GM23338 (cell line): ENCODE results near the gene PLA2R1.

Source experiments
- CREB1 ChIP-seq: fragments of 250-450 bp; sonication (Bioruptor Pico); IDR thresholded peaks from 2 replicates; pipeline ENCODE4 v1.5.0; 2020; ENCODE audit warnings: low read depth, mild to moderate bottlenecking, moderate library complexity
- EZH2 ChIP-seq: fragments of 200-600 bp; sonication (generic); IDR thresholded peaks from one replicate; pipeline ENCODE4 v1.8.0; 2017; ENCODE audit warnings: antibody characterized with exemption, mild to moderate bottlenecking, low read depth; ENCODE audit not compliant: unreplicated experiment
- EZH2phosphoT487 ChIP-seq: fragments of 200-600 bp; sonication (generic); IDR thresholded peaks from one replicate; pipeline ENCODE4 v1.8.1; 2018; ENCODE audit warnings: antibody characterized with exemption; ENCODE audit not compliant: unreplicated experiment
- JUNB ChIP-seq: IDR thresholded peaks from one replicate; pipeline ENCODE4 v1.6.1; 2016; ENCODE audit warnings: antibody characterized with exemption; ENCODE audit not compliant: unreplicated experiment
- POLR2AphosphoS5 ChIP-seq: IDR thresholded peaks from 2 replicates; pipeline ENCODE4 v1.6.1; 2016; ENCODE audit warnings: antibody characterized with exemption, low read depth
- STAT1 ChIP-seq: IDR thresholded peaks from one replicate; pipeline ENCODE4 v1.6.1; 2016; ENCODE audit warnings: antibody characterized with exemption; ENCODE audit not compliant: unreplicated experiment
- TF ChIP-seq, protein P1 (sequence below), 2 experiments: fragments of 200-600 bp in 1 of 2; sonication (generic) in 1 of 2; conservative IDR thresholded peaks; 2 replicates each; pipeline versions ENCODE4 v1.5.1 to v1.6.1; 2016 to 2017; ENCODE audit warnings: antibody characterized with exemption in 2 of 2, low read depth in 2 of 2, mild to moderate bottlenecking in 2 of 2, moderate library complexity in 1 of 2
- TF ChIP-seq, protein P2 (sequence below): IDR thresholded peaks from 2 replicates; pipeline ENCODE4 v1.6.1; 2016; ENCODE audit warnings: antibody characterized with exemption
- TF ChIP-seq, protein P3 (sequence below): IDR thresholded peaks from one replicate; pipeline ENCODE4 v1.6.1; 2018; ENCODE audit warnings: antibody characterized with exemption; ENCODE audit not compliant: unreplicated experiment
- TF ChIP-seq, protein P4 (sequence below): fragments of 250-450 bp; sonication (Bioruptor Pico); IDR thresholded peaks from 2 replicates; pipeline ENCODE4 v1.5.0; 2020; ENCODE audit warnings: mild to moderate bottlenecking, moderate library complexity

DNA sequence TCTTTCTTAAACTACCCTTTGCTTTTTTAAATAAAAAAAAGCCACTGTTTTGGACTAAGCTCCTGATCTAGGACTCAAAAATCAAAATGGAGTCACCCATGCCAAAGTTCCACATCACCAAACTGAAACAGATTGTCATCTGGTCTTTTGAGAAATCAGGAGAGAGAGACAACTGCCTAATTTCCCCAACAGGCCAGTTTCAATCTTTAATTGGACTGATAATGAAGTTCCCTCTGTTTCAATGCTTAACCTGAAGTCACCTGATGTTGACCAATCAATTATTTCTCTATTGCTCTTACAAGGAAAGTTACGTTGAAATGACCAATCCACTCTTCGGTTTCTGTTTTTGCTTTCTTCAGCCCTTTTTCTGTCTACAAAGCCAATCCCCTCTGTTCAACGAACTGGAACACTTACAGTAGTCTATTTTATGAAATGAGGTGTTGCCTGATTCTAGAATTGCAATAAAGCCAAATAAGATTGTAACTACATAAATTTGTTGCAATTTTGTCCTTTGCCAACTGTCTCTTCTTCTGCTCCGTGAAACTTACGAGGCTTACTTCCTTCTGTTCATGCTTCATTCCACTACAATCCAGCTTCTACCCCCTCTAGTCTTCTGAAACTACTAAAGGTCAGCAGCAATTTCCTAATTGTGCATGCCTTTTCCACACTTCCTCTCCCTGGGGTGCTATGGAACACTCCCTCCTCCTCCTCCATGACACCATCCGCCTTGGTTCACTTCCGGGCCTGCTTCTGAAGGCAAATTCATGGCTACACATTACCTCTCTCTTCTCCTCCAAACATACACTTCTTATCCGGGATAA, 169.2 kb downstream of the PLA2R1 start:
- no peak for TF ChIP-seq POLR2AphosphoS5
- TF ChIP-seq EZH2 = no peak
- no peak for TF ChIP-seq EZH2phosphoT487
- TF ChIP-seq, protein P1, sequence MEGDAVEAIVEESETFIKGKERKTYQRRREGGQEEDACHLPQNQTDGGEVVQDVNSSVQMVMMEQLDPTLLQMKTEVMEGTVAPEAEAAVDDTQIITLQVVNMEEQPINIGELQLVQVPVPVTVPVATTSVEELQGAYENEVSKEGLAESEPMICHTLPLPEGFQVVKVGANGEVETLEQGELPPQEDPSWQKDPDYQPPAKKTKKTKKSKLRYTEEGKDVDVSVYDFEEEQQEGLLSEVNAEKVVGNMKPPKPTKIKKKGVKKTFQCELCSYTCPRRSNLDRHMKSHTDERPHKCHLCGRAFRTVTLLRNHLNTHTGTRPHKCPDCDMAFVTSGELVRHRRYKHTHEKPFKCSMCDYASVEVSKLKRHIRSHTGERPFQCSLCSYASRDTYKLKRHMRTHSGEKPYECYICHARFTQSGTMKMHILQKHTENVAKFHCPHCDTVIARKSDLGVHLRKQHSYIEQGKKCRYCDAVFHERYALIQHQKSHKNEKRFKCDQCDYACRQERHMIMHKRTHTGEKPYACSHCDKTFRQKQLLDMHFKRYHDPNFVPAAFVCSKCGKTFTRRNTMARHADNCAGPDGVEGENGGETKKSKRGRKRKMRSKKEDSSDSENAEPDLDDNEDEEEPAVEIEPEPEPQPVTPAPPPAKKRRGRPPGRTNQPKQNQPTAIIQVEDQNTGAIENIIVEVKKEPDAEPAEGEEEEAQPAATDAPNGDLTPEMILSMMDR (conservative IDR thresholded peaks at IDR 0.05; ENCODE audit: low read depth in 2 of 2) = no peak
- TF ChIP-seq JUNB = no peak
- no peak for TF ChIP-seq CREB1
- TF ChIP-seq, protein P2, sequence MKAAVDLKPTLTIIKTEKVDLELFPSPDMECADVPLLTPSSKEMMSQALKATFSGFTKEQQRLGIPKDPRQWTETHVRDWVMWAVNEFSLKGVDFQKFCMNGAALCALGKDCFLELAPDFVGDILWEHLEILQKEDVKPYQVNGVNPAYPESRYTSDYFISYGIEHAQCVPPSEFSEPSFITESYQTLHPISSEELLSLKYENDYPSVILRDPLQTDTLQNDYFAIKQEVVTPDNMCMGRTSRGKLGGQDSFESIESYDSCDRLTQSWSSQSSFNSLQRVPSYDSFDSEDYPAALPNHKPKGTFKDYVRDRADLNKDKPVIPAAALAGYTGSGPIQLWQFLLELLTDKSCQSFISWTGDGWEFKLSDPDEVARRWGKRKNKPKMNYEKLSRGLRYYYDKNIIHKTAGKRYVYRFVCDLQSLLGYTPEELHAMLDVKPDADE = no peak
- TF ChIP-seq, protein P3, sequence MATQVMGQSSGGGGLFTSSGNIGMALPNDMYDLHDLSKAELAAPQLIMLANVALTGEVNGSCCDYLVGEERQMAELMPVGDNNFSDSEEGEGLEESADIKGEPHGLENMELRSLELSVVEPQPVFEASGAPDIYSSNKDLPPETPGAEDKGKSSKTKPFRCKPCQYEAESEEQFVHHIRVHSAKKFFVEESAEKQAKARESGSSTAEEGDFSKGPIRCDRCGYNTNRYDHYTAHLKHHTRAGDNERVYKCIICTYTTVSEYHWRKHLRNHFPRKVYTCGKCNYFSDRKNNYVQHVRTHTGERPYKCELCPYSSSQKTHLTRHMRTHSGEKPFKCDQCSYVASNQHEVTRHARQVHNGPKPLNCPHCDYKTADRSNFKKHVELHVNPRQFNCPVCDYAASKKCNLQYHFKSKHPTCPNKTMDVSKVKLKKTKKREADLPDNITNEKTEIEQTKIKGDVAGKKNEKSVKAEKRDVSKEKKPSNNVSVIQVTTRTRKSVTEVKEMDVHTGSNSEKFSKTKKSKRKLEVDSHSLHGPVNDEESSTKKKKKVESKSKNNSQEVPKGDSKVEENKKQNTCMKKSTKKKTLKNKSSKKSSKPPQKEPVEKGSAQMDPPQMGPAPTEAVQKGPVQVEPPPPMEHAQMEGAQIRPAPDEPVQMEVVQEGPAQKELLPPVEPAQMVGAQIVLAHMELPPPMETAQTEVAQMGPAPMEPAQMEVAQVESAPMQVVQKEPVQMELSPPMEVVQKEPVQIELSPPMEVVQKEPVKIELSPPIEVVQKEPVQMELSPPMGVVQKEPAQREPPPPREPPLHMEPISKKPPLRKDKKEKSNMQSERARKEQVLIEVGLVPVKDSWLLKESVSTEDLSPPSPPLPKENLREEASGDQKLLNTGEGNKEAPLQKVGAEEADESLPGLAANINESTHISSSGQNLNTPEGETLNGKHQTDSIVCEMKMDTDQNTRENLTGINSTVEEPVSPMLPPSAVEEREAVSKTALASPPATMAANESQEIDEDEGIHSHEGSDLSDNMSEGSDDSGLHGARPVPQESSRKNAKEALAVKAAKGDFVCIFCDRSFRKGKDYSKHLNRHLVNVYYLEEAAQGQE = no peak
- TF ChIP-seq STAT1 = no peak
- TF ChIP-seq, protein P4, sequence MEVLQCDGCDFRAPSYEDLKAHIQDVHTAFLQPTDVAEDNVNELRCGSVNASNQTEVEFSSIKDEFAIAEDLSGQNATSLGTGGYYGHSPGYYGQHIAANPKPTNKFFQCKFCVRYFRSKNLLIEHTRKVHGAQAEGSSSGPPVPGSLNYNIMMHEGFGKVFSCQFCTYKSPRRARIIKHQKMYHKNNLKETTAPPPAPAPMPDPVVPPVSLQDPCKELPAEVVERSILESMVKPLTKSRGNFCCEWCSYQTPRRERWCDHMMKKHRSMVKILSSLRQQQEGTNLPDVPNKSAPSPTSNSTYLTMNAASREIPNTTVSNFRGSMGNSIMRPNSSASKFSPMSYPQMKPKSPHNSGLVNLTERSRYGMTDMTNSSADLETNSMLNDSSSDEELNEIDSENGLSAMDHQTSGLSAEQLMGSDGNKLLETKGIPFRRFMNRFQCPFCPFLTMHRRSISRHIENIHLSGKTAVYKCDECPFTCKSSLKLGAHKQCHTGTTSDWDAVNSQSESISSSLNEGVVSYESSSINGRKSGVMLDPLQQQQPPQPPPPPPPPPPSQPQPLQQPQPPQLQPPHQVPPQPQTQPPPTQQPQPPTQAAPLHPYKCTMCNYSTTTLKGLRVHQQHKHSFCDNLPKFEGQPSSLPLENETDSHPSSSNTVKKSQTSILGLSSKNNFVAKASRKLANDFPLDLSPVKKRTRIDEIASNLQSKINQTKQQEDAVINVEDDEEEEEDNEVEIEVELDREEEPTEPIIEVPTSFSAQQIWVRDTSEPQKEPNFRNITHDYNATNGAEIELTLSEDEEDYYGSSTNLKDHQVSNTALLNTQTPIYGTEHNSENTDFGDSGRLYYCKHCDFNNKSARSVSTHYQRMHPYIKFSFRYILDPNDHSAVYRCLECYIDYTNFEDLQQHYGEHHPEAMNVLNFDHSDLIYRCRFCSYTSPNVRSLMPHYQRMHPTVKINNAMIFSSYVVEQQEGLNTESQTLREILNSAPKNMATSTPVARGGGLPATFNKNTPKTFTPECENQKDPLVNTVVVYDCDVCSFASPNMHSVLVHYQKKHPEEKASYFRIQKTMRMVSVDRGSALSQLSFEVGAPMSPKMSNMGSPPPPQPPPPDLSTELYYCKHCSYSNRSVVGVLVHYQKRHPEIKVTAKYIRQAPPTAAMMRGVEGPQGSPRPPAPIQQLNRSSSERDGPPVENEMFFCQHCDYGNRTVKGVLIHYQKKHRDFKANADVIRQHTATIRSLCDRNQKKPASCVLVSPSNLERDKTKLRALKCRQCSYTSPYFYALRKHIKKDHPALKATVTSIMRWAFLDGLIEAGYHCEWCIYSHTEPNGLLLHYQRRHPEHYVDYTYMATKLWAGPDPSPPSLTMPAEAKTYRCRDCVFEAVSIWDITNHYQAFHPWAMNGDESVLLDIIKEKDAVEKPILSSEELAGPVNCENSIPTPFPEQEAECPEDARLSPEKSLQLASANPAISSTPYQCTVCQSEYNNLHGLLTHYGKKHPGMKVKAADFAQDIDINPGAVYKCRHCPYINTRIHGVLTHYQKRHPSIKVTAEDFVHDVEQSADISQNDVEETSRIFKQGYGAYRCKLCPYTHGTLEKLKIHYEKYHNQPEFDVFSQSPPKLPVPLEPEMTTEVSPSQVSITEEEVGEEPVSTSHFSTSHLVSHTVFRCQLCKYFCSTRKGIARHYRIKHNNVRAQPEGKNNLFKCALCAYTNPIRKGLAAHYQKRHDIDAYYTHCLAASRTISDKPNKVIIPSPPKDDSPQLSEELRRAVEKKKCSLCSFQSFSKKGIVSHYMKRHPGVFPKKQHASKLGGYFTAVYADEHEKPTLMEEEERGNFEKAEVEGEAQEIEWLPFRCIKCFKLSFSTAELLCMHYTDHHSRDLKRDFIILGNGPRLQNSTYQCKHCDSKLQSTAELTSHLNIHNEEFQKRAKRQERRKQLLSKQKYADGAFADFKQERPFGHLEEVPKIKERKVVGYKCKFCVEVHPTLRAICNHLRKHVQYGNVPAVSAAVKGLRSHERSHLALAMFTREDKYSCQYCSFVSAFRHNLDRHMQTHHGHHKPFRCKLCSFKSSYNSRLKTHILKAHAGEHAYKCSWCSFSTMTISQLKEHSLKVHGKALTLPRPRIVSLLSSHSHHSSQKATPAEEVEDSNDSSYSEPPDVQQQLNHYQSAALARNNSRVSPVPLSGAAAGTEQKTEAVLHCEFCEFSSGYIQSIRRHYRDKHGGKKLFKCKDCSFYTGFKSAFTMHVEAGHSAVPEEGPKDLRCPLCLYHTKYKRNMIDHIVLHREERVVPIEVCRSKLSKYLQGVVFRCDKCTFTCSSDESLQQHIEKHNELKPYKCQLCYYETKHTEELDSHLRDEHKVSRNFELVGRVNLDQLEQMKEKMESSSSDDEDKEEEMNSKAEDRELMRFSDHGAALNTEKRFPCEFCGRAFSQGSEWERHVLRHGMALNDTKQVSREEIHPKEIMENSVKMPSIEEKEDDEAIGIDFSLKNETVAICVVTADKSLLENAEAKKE = no peak
